ENCODE measurements around the gene MRPL19.

The MRPL19 gene

DNA sequence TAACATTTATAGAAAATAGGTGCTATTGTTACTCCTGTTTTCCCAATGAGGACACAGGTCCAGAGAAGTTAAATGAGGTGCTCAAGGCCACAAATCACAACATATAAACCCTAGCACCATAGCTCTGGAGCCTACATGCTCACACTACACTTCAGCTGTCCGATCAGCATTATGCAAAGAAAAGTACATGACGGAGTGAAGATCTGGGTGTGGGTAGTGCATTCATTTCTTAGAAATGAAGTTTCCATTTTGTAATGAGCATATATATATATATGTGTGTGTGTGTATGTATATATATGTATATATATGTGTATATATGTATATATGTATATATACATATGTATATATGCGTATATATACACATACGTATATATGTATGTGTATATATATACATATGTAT, 30.2 kb upstream of the MRPL19 start:
- DNase-seq (ENCODE audit: low spot score): no peak

DNA sequence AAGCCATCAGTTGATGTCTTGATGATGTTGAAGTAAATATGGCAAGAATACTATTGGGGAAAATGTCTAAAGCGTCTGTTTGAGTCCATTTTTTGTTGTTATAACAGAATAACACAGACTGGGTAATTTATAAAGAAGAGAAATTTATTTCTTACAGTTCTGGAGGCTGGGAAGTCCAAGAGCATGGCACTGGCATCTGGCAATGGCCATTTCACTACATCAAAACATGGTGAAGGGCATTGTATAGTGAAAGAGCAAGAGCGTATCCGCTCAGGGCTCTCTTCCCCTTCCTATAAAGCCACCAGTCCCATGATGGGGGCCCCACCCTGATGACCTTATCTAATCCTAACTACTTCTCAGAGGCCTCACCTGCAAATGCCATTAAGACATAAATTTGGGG, 29.6 kb upstream of the MRPL19 start:
- DNase-seq (ENCODE audit: low spot score): no peak

GRCh38 chr2:75619956-75620740, 26.4 kb upstream of the MRPL19 start:
- no peak for DNase-seq (ENCODE audit: low spot score)

- no peak for DNase-seq (ENCODE audit: low spot score)
These were observed 25.4 kb upstream of the MRPL19 start for GRCh38 chr2:75621228-75621627.

GRCh38 chr2:75622500-75622899, 24.1 kb upstream of the MRPL19 start:
- no peak for DNase-seq (ENCODE audit: low spot score)

- DNase-seq (ENCODE audit: low spot score): no peak
These were observed 23.7 kb upstream of the MRPL19 start for GRCh38 chr2:75622929-75623328.

DNA sequence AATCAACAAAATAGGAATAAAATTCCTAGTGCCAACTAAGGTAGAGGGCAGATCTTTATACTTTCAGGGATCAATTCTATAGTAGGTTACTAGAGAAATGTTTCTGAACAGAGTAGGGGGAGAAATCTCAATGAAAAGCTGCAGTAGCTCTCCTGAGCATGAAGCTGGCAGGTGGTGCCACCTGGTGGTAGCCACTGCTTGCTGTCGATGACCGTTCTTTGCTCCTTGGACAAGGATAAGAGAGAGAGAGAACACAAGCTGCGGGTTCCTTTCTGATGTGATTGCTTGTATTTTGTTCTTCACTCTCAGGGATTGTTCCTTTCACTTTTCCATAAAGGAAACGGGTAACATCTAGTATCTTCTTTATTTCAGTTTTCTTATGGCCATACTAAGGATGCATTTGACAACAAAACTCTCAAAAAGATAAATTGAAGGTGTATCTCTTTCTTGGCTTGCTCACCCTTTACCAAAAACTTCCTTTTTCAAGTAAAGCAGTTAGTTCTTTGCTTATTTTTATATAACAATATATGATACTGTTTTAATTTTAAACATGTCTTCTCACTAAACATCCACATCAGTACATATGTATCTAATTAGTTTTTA, 18.6 kb upstream of the MRPL19 start:
- DNase-seq (ENCODE audit: low spot score): peak; percentile 36

GRCh38 chr2:75632091-75632701, 14.4 kb upstream of the MRPL19 start:
- DNase-seq (ENCODE audit: low spot score): no peak

- no peak for DNase-seq (ENCODE audit: low spot score)
These were observed 13.8 kb upstream of the MRPL19 start for GRCh38 chr2:75632813-75633212.

DNA sequence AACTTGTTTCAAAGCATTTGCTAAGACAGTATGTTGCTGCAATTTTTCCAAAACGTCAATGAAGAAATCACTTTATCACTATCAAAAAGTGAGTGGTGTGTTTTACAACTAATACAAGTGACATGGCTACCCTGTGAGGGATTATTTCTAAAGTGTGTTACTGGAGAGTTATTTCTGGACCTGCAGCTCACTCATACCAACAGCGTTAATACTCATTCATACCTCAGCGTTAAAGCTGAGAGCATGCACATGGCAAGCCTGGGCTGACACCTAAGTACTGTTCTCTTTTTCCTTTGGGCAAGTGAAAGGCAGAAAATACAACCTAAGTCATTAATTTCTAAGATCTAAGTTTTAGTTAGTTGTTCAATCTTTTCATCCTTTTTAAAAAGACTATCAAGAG, 13.0 kb upstream of the MRPL19 start:
- DNase-seq (ENCODE audit: low spot score): no peak

- no peak for DNase-seq (ENCODE audit: low spot score)
These were observed 11.6 kb upstream of the MRPL19 start for GRCh38 chr2:75634945-75635344.

DNA sequence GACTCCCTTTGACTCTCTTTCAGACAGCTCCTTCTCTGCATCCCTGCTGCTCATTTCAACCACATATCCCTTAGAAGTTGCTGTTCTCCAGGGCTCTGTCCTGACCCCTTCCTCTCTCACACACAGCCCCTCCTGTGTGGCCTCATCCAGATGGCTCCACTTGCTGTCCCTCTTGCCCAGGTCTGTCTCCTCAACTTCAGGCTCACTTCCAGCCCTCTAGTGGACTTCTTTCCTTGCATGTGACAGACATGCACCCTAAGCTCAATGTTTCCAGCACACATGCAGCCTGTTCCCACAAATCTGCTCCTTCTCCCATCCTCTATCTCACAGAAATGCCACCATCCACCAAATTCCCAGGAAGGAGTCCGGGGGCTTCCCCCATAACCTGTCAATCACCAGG, 9.0 kb upstream of the MRPL19 start:
- DNase-seq (ENCODE audit: low spot score): no peak

- DNase-seq (ENCODE audit: low spot score): peak; percentile 43
These were observed 5.9 kb upstream of the MRPL19 start for GRCh38 chr2:75640621-75641121.

DNA sequence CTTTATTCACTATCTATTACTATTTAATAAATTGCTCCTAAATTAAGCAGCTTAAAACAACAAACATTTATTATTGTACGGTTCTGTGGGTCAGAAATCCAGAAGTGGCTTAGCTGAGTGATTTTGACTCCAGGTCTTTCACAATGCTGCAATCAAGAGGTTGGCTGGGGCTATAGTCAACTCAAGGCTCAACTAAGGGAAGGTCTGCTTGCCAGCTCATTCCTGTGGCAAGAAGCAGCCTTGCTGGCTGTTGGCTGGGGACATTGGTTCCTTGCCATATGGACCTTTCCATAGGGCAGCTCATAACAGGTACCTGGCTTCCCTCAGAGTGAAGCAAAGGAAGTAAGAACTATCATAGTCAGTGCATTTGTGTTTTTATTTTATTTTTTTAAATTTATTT, 5.0 kb upstream of the MRPL19 start:
- no peak for DNase-seq (ENCODE audit: low spot score)

DNA sequence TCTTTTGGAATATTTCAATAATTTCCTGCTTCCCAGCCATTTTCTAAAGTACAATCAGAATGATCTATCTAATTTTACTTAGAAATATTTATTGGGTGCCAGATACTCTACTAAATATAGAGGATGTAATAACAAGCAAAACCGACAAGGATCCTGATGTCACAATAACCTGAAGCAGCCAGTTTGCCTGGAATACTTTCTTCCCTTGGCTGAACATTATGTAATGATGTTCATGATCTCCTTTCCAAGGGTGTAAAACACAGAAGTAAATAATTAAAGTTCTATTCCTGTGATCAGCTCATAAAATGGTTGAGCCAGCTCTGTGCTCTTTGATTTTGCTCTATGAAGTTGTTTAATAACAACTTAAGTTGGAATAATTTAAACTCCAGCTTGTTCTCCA, 2.6 kb upstream of the MRPL19 start:
- DNase-seq (ENCODE audit: low spot score): no peak

- no peak for DNase-seq (ENCODE audit: low spot score)
These were observed 940 bp upstream of the MRPL19 start for GRCh38 chr2:75645643-75646042.

DNA sequence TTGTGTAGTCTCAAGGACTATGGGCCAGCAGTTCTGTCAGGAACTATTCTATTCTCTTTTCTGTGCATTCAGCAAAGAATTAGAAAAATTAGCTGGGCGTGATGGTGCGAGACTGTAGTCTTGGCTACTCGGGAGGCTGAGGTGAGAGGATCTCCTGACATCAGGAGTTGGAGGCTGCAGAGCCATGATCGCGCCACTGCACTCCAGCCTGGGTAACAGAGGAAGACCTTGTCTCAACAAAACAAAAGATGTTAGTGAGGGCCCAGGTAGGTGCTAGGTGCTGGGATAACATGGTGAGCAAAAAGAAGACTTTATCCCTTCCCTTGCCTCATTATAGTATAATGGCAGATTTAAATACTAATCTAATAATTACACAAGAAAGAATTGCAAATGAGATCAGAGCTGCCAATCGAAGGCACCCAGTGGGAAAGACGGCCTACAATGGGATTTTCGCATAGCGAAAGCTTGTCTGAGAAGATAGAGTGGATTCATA, 447 bp upstream of the MRPL19 start:
- no peak for DNase-seq (ENCODE audit: low spot score)

DNA sequence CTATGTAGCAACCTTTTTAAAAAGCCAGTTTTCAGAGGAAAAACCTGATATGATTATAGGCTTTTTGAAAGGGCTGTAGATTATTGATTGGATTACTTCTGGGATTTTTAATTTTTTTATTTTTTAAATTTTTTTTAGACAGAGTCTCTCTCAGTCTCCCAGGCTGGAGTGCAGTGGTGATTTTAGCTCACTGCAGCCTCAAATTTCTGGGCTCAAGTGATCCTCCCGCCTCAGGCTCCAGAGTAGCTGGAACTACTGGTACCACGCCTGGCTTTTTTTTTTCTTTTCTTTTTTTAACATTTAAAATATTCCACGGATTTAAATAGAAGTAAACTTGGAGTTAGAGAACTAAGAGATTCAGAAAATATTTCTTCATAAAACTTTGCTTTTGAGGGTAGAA, 1.2 kb downstream of the MRPL19 start:
- DNase-seq (ENCODE audit: low spot score): no peak

- DNase-seq (ENCODE audit: low spot score): no peak
These were observed 7.4 kb downstream of the MRPL19 start for GRCh38 chr2:75654012-75654411.

DNA sequence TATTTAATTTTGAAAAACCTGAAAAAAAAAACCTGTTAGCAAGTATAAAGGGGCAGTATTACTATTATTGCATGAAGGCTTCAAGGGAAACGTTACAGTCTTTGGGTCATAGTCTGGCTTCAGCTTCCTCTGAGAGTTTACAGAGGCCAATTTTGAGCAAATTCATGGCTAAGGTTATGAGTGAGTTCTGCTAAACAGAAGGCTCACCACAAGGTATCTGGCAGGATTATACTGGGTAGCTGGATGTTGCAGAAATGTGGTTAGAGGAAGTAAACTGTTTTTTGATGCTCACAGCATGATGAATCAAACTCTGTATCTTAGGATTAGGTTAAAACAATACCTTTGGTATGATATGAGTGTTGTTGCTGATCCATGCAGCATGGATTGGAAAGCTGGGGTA, 9.3 kb downstream of the MRPL19 start:
- no peak for DNase-seq (ENCODE audit: low spot score)

DNA sequence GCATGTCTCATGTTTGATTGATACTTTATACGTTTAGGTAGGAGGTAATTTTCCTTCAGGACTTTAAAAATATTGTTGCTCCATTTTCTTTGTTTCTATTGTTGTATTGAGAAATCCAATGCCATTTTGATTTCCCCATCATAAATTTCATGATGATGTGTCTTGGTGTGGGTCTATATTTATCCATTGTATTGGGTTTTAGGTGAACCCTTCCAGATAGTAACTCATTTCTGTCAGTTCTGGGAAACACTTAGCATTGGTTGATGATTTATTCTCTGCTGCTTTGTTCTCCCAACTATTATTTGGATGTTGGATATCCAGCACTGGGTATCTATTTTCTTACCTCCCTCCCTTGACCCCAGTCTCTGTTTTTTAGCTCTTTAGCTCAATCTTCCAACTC, 10.0 kb downstream of the MRPL19 start:
- no peak for DNase-seq (ENCODE audit: low spot score)

- DNase-seq (ENCODE audit: low spot score): no peak
These were observed 11.2 kb downstream of the MRPL19 start for GRCh38 chr2:75657798-75658197.

DNA sequence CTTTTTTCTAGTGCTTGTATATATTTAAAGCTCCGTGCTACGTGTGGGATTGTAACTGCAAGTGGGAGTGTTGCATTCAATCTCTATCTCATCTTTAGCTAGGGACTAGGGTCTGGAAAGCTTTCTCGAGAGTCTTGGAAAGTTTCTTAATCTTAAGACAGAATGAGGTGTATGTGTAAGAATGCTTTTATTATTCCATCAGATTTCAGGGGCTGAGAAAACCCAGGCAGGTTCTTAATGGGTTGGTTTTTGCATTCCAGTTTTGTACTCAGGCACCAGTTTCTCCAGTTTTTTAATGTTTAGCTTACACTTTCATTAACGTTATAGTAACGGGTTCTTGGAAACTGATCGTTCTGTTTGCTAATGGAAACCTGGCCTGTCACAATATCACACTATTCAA, 20.3 kb downstream of the MRPL19 start:
- no peak for DNase-seq (ENCODE audit: low spot score)

Data from HuH-7 (cell line).